HepG2 (cell line): Measurements from ENCODE around the gene ARL8A. TPM values are rescaled to one million over a fixed set of nuclear protein-coding genes. Genes with fewer than 3 reads are reported as not detected.
"Not testable (repeated sequence)": the region's sequence is repeated elsewhere in the genome, so short reads cannot be mapped to it uniquely, and the experiment has no call there.

ENCODE experiments used
- ATAC-seq: fragments of 200-7000 bp; cut with Tn5 transposase; 3 replicates; pipeline ENCODE4 v1.9.1; 2020; ENCODE audit warnings: mild to moderate bottlenecking, moderate library complexity
- BruUV-seq: library from RNA; stranded (reverse); fragments of 400-500 nt; replicated peaks from 2 replicates; lab custom pipeline; 2021; lab: Mats Ljungman, UMichigan
- CTCF ChIA-PET: fragments of 300-600 bp; formaldehyde crosslinking; extraction: SDS; loops from one replicate; lab custom pipeline; 2021; ENCODE audit warnings: low total read pairs, inconsistent platforms, low intra/inter-chr PET ratio; lab: Yijun Ruan, JAX
- POLR2A ChIA-PET: fragments of 350-600 bp; sonication (Branson Sonifier 250); formaldehyde crosslinking; loops from one replicate; lab custom pipeline; 2020; ENCODE audit warnings: antibody characterized with exemption, inconsistent platforms; lab: Yijun Ruan, JAX
- DNase-seq: peaks from one replicate; pipeline ENCODE4 v3.0.0-alpha.2; 2015; ENCODE audit warnings: low spot score
- FAIRE-seq: peaks from 3 replicates; lab custom pipeline; 2011; peaks lifted over from hg19 to GRCh38; lab: Jason Lieb, UNC
- H2AFZ ChIP-seq: one replicate; pipeline ENCODE4 v1.6.1; 2011; ENCODE audit warnings: low read length, inconsistent platforms
- H3K27ac ChIP-seq: fragments of 300-600 bp; 3 replicates; pipeline ENCODE4 v1.8.0; 2011; ENCODE audit warnings: mixed run types, mild to moderate bottlenecking, mixed read lengths, low read length, inconsistent platforms; ENCODE audit not compliant: insufficient read depth; ENCODE audit errors: extremely low read length
- H3K27me3 ChIP-seq, 2 experiments: fragments of 200-600 bp in 1 of 2; 2 replicates in 1 of 2; 3 replicates in 1 of 2; pipeline versions ENCODE4 v1.6.0 to v1.8.0; 2011; ENCODE audit warnings: low read length in 2 of 2, mild to moderate bottlenecking in 2 of 2, moderate library complexity in 2 of 2, inconsistent platforms in 1 of 2; ENCODE audit not compliant: insufficient read depth in 2 of 2, control insufficient read depth in 1 of 2
- H3K36me3 ChIP-seq, 2 experiments: fragments of 200-600 bp in 1 of 2; replicated peaks in 1 of 2; 2 replicates in 1 of 2; 3 replicates in 1 of 2; pipeline versions ENCODE4 v1.5.1 to v1.8.0; 2011; ENCODE audit warnings: low read length in 2 of 2, inconsistent platforms in 1 of 2; ENCODE audit not compliant: insufficient read depth in 2 of 2, control insufficient read depth in 1 of 2
- H3K4me1 ChIP-seq: 2 replicates; pipeline ENCODE4 v1.5.1; 2012; ENCODE audit warnings: low read length, inconsistent platforms; ENCODE audit not compliant: insufficient read depth
- H3K4me2 ChIP-seq: 2 replicates; pipeline ENCODE4 v1.6.0; 2011; ENCODE audit warnings: low read depth, low read length, inconsistent platforms
- H3K4me3 ChIP-seq, 3 experiments: fragments of 200-600 bp in 1 of 3; sonication (generic), shearing (Covaris generic) in 1 of 3; replicated peaks in 1 of 3; 2 replicates each; pipeline ENCODE4 v1.5.1; 2011 to 2016; ENCODE audit warnings: low read length in 3 of 3, inconsistent platforms in 2 of 3, low read depth in 2 of 3, mild to moderate bottlenecking in 2 of 3, control low read depth in 1 of 3, mixed read lengths in 1 of 3; ENCODE audit not compliant: insufficient read depth in 1 of 3
- H3K79me2 ChIP-seq: one replicate; pipeline ENCODE4 v1.6.1; 2011; ENCODE audit warnings: low read length, inconsistent platforms; ENCODE audit not compliant: insufficient read depth
- H3K9ac ChIP-seq: 2 replicates; pipeline ENCODE4 v1.6.0; 2011; ENCODE audit warnings: mild to moderate bottlenecking, low read depth, low read length, inconsistent platforms; ENCODE audit not compliant: insufficient read depth
- H3K9me3 ChIP-seq: 2 replicates; pipeline ENCODE4 v1.5.1; 2012; ENCODE audit warnings: mild to moderate bottlenecking, low read length
- H4K20me1 ChIP-seq: 2 replicates; pipeline ENCODE4 v1.6.0; 2011; ENCODE audit warnings: inconsistent platforms, mild to moderate bottlenecking, low read length, moderate library complexity; ENCODE audit not compliant: insufficient read depth
- CHD2 ChIP-seq: IDR thresholded peaks from 2 replicates; pipeline ENCODE4 v1.6.1; 2011; ENCODE audit warnings: low read depth, low read length, improper control_type of control experiment
- PHF5A ChIP-seq: IDR thresholded peaks from one replicate; pipeline ENCODE4 v1.6.1; 2018; ENCODE audit warnings: low read depth, missing genetic modification reagents; ENCODE audit not compliant: unreplicated experiment
- RNF2 ChIP-seq: fragments of 450-650 bp; conservative IDR thresholded peaks from 2 replicates; pipeline ENCODE4 v1.6.1; 2016; ENCODE audit warnings: low read depth
- ZFP1 ChIP-seq: IDR thresholded peaks from 2 replicates; pipeline ENCODE4 v1.6.1; 2016
- ZNF543 ChIP-seq: sonication (generic); formaldehyde crosslinking; IDR thresholded peaks from 2 replicates; pipeline ENCODE4 v1.4.0; 2020; ENCODE audit warnings: mild to moderate bottlenecking, missing genetic modification reagents
- ZNF652 ChIP-seq: IDR thresholded peaks from 2 replicates; pipeline ENCODE4 v1.6.1; 2016; ENCODE audit warnings: low read depth, borderline replicate concordance
- WGBS: methylation state at CpG from one replicate; pipeline ENCODE4 v1.1.6; 2017; ENCODE audit warnings: low lambda C conversion rate; 5-methylcytosine and 5-hydroxymethylcytosine counted together
- in situ Hi-C: cut with HindIII; loops from 2 replicates; pipeline ENCODE4 v1.10.0; 2017; ENCODE audit warnings: low pct_unique_long_range_greater_than_20kb; ENCODE audit not compliant: extremely low pct_ligation_motif_present
- intact Hi-C: fragments of 100-400 bp; cut with micrococcal nuclease; formaldehyde crosslinking; loops from one replicate; pipeline ENCODE4 v1.10.0; 2022; ENCODE audit not compliant: unreplicated experiment
- polyA plus RNA-seq, 8 experiments: library from polyadenylated mRNA; depleted of rRNA in 3 of 8; stranded (reverse) in 7 of 8; unstranded in 1 of 8; fragments of >200 nt; fragmentation: Illumina TruSeq in 4 of 8; extraction: Trizol in 4 of 8; gene quantifications; 2 replicates each; pipeline versions ENCODE4 v1.2.1 to v1.2.3, GENCODE V29; 2011 to 2016; ENCODE audit warnings: low read depth in 4 of 8, missing spikeins in 1 of 8, mixed read lengths in 1 of 8; ENCODE audit not compliant: insufficient read depth in 1 of 8
- total RNA-seq, 5 experiments: library from RNA; depleted of rRNA; stranded (reverse); fragments of >200 nt; fragmentation: Illumina TruSeq; extraction: Trizol; gene quantifications; 2 replicates each; pipeline ENCODE4 v1.2.3, GENCODE V29; 2016; ENCODE audit warnings: low read depth in 1 of 5

Gene ARL8A
- total and polyA plus RNA-seq, 2 of the 13 experiments (the other 11 are each of a cell fraction or from before 2014, with no cell fraction given): 2.7 to 23.4 TPM

DNA sequence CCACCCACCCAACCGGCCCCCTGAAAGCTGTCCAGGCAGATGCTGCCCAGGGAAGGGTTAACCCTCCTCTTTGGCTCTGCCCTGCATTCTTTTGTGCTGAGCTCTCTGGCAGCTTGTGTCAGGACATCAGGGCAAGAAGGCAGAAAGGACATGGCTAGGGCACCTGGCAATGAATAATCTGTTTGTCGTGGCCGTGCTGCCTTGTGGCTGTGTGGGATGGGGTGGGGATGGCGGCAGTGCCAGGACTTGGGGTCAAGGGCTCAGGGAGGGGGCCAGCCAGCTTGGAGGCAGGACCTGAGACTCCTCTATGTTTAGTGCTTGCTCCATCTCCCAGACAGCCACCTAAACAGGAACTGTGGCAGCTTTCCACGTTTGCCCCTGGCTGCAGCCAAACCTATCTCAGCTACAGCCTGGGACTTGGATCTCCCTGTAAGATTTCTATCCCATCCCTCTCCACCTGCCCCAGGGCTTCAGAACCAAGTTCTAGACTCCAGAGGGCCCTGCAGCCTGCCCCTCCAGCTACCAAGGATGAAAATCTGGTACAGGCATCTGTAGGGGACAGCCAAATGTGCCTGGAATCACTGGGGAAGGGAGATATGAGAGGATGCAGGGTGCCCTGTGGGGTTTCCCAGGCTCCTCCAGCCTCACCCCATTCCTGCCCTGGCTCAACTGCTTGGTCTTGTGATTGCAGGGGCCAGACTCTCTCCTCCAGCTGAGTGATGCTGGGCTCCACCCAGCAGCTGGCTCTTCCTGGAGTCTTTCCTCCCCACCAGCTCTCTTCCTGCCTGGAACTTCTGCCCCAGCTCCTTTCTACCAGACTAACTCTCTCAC is 31.5 kb downstream of the ARL8A start:
- Histone ChIP-seq H2AFZ (no peak overlapping the region), H3K9ac (no peak overlapping the region)
- POLR2A ChIA-PET: interaction anchor here (0.6 to 2.9 kb wide), 9 partner anchors 13 to 1072 kb away, joined by 3 to 18 read pairs (median 4); partner anchors contain the start of gene ELF3

GRCh38 chr1:202111589-202111988 is 32.9 kb downstream of the ARL8A start:
- BruUV-seq, H3K4me2 ChIP-seq, H3K27me3 ChIP-seq, H4K20me1 ChIP-seq, ATAC-seq, H3K9me3 ChIP-seq, H3K4me3 ChIP-seq, H3K79me2 ChIP-seq, CTCF ChIA-PET, H2AFZ ChIP-seq, H3K9ac ChIP-seq, FAIRE-seq, in situ Hi-C loops, H3K27ac ChIP-seq, H3K36me3 ChIP-seq, POLR2A ChIA-PET, DNase-seq: not testable (repeated sequence)
- H3K4me1 ChIP-seq: peaks cover 74% of the 10 kb centered on the region
- WGBS: 48% methylated on average over 7 of the region's 7 CpGs
- intact Hi-C loops: loop anchor here (10.0 kb wide), 1 partner anchor 217 kb away; no protein-coding TSS in a partner anchor

More for the DNA sequence above, 31.5 kb downstream of the ARL8A start:
- peaks cover 0 to 1% of the 10 kb centered on the region in 2 experiments; a peak in 1 of 5 replicates for H3K27me3 ChIP-seq
- no peaks in the 10 kb centered on the region for H3K9me3 ChIP-seq
- no peak for TF ChIP-seq RNF2
- no peak for TF ChIP-seq ZFP1 (CRISPR knock-in tag)
- no peak for TF ChIP-seq CHD2
- TF ChIP-seq PHF5A: no peak
- no peak for TF ChIP-seq ZNF543
- peak; percentile 89 for TF ChIP-seq ZNF652
- H3K4me1 ChIP-seq: peaks cover 64% of the 10 kb centered on the region
- H3K27ac ChIP-seq: no peak overlapping the region
- FAIRE-seq (no peak), ATAC-seq (peak; percentile 58), DNase-seq (no peak)
- H3K79me2 ChIP-seq: no peaks in the 10 kb centered on the region
- in situ Hi-C loops: no loop called here
- no peaks in the 10 kb centered on the region for H4K20me1 ChIP-seq
- no peaks in the 10 kb centered on the region for H3K36me3 ChIP-seq
- intact Hi-C loops: loop anchor here (10.0 kb wide), 1 partner anchor 218 kb away; no protein-coding TSS in a partner anchor
- no TSS peak for BruUV-seq
- CTCF ChIA-PET: no interaction called here
- WGBS: 4% methylated on average over 3 of the region's 5 CpGs
- H3K4me2 ChIP-seq: peak overlapping the region; percentile 49; the same call in 1 of the 2 replicates
- H3K4me3 ChIP-seq: no peak overlapping the region; a peak in 1 of 6 replicates
